ENCODE measurements around the gene TSPAN14.

The TSPAN14 gene

GRCh38 chr10:80457554-80458262 is 3.6 kb downstream of the TSPAN14 start:
- DNase-seq = no peak

DNA sequence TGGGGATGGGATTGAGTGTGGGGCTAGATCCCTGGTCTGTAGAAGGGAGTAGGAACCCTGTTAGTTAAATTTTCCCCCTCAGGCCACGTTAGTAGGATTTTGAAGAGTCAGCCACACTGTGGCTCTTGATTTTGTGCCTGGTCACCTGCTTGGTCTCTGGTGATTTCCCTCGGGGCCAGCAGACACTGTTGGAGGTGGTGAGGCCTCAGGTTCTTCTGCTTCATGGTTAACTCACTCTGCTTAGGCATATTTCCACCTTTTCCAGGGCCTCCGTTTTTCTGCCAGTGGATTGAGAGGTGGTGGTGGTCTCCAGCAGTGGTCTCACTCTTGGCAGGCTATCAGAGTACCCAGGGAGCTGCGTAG is 4.1 kb downstream of the TSPAN14 start:
- no peak for DNase-seq

GRCh38 chr10:80458638-80459037 is 4.5 kb downstream of the TSPAN14 start:
- DNase-seq = no peak

GRCh38 chr10:80459047-80459865 is 5.1 kb downstream of the TSPAN14 start:
- no peak for DNase-seq

- DNase-seq = no peak
Measured at GRCh38 chr10:80460399-80461207, 6.5 kb downstream of the TSPAN14 start.

GRCh38 chr10:80461208-80462183 is 7.4 kb downstream of the TSPAN14 start:
- peak; percentile 20 for DNase-seq

GRCh38 chr10:80462299-80462980 is 8.3 kb downstream of the TSPAN14 start:
- DNase-seq = no peak

GRCh38 chr10:80462981-80463741 is 9.1 kb downstream of the TSPAN14 start:
- DNase-seq = no peak

DNA sequence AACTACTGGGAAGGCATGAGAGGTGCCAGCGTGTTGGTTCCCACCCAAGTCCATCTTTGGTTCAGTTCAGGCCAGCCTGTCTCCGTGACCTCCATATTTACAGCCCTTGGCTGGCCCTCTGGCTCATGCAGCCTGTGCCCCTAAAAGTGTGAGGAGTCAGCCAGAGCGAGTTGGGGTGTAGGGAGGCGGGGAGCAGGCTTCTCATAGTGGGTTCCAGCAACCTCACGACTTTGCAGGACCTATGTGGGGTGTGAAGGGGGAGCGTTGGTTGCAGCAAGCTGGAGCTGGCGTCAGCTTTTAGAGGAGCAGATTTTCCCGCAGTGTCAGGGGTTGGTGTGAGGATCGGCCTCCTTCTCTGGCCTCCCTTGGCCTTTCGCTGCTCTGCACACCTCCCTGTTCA is 9.8 kb downstream of the TSPAN14 start:
- DNase-seq = no peak

DNA sequence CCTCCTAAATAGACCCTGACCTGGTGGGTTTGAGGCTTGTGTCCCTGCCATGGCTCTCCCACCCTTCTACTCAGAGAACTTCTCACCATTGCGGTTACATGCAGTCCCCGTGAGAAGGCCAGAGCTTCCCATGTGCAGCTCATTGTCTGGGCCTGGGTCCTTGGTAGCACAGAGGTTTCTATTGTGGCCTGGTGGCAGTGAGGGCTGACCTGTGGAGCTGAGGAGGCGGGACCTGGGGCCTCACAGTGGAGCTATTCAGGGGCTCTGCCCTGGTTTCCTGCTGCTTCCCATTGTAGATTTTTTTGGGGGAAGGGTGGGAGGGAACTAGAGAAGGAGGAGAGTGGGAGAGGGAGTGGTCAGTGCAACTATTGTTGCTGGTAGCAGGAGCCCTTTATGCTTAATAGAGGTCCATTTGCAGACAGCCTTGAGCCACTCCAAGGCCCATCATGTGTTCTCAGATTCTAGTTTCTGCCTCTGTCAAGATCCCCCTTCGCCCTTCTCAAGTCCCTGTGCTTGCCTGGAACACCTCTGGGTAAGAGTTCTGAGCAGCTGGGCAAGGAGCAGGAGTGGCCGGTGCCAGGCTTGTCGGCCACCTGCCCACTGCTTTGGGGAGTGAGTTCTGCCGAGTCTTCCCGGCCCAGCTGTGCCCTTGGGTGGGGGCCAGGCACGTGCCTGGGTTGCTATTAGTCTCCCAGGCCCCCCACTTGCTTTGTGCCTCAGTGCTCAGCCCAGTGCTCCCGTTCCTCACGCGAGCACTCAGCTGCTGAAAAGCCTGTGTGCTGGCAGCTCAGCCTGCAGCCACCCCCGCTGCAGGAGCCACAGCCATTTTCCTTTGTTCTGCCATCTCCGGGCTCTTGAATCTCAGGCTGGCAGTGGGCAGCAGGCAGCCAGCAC is 10.7 kb downstream of the TSPAN14 start:
- DNase-seq = no peak

GRCh38 chr10:80465451-80465835 is 11.3 kb downstream of the TSPAN14 start:
- DNase-seq = no peak

GRCh38 chr10:80465839-80466590 is 11.9 kb downstream of the TSPAN14 start:
- DNase-seq = no peak

GRCh38 chr10:80466724-80467326 is 12.7 kb downstream of the TSPAN14 start:
- DNase-seq = no peak

- DNase-seq = no peak
Measured at GRCh38 chr10:80468002-80468401, 13.9 kb downstream of the TSPAN14 start.

DNA sequence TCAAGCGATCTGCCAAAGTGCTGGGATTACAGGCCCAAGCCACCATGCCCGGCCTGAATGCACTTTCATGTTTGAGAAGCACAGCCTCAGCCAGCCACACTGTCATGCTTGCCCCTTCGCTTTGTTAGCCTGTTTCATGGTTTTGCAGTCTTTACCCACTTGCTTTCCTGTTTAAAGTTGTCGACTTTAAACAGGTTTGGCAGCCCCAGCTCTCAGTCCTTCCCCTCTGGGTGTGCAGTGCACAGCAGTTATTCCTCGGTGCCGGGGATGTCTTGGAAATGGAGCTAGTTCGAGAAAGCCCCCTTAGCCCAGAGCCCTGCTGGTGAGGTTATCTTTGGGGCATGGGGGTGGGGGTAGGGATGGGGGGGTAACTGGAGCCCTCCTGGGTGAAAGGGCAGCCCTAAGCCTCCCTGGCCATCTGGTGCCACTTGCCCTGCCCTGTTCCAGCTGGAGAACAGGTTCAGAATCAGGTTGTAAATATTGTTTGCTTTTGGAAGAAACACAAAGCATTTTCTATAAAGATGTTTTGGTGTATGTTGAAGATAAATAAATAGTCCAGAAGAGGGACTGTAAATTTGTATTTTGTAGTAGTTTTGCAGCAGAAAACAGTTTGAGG is 14.8 kb downstream of the TSPAN14 start:
- no peak for DNase-seq

GRCh38 chr10:80470266-80470665 is 16.2 kb downstream of the TSPAN14 start:
- no peak for DNase-seq

DNA sequence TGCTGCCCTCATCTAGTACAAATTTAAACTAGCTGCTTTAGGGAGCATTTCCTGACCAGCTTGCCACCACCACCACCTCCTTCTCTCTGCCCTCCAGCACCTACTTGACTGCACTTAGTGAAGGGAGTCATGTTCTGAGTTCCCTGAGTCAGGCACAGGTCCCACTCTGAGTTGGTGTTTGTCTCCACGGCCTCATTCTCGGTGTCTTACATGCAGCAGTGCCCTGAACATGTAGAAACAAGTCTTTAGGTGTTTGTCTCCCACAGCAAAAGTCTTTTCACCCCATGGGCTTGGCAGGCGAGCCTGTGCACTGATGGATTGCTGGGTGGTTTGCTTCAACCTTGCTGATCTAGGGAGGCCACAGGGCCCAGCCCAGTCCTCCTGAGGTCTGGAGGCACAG is 16.9 kb downstream of the TSPAN14 start:
- DNase-seq = no peak

DNA sequence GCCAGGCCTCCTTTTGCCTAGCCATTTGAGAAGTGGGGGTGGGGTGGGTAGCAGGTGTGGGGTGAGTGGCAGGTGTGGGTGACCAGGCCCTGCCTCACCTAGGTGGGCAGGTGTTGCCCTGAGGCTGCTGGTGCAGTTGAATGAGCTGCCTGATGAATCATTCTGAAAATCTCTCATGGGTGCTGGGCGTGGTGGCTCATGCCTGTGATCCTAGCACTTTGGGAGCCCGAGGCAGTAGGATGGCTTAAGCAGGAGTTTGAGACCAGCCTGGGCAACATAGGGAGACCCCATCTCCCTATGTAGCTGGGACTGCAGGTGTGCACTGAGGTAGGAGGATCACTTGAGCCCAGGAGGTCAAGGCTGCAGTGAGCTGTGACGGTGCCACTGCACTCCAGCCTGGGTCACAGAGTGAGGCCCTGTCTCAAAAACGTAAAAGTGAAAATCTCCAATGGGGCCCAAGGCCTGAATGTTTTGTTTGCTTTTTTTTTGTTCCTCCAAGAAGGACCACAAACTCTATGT is 17.7 kb downstream of the TSPAN14 start:
- DNase-seq = no peak
